NT2/D1 (cell line): ENCODE measurements around the gene GOT1.

Experiments
- DNase-seq: peaks from one replicate; pipeline ENCODE4 v3.0.0-alpha.2; 2011; ENCODE audit warnings: low read depth, low spot score
- H3K27me3 ChIP-seq: 2 replicates; pipeline ENCODE4 v1.6.0; 2011; ENCODE audit warnings: mild to moderate bottlenecking; ENCODE audit not compliant: insufficient read length, insufficient read depth
- H3K36me3 ChIP-seq: 2 replicates; pipeline ENCODE4 v1.6.1; 2011; ENCODE audit warnings: mild to moderate bottlenecking, low read length, mixed read lengths; ENCODE audit not compliant: insufficient read depth, insufficient read length
- H3K4me1 ChIP-seq: 2 replicates; pipeline ENCODE4 v1.5.1; 2011; ENCODE audit not compliant: insufficient read depth, insufficient read length
- H3K4me3 ChIP-seq: 2 replicates; pipeline ENCODE4 v1.5.1; 2011; ENCODE audit warnings: low read depth; ENCODE audit not compliant: insufficient read length
- H3K9ac ChIP-seq: 2 replicates; pipeline ENCODE4 v1.6.0; 2011; ENCODE audit warnings: low read depth; ENCODE audit not compliant: insufficient read length
- H3K9me3 ChIP-seq: 2 replicates; pipeline ENCODE4 v1.5.1; 2011; ENCODE audit warnings: mild to moderate bottlenecking, low read length; ENCODE audit not compliant: insufficient read depth
- SUZ12 ChIP-seq: IDR thresholded peaks from 2 replicates; pipeline ENCODE4 v1.6.1; 2011; ENCODE audit not compliant: insufficient read length, insufficient read depth; ENCODE audit errors: extremely low read depth
- YY1 ChIP-seq: IDR thresholded peaks from 2 replicates; pipeline ENCODE4 v1.6.1; 2011; ENCODE audit not compliant: insufficient read length, insufficient read depth
- ZNF274 ChIP-seq: IDR thresholded peaks from 2 replicates; pipeline ENCODE4 v1.6.1; 2011; ENCODE audit warnings: mild to moderate bottlenecking, low read depth, low read length

GOT1 gene

DNA sequence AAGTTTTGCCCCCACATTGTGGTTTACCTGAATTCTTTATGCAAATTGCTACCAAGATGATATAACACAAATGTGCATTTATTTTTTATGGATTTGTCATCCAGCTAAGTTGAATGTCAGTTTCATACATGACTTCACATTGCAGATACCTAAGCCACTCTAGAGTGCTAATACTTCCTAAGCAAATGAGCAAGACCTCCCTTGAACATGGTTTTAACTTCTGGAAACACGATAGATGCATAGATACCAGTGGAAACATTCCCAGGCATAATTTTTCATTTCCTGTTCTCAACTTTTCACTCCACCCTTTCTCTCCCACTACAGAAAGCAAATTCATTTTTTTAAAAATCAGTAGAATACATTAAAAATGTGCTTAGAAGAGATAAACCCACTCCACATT is 20.3 kb downstream of the GOT1 start:
- no peak for DNase-seq
- no peaks in the 10 kb centered on the region for H3K4me1 ChIP-seq

GRCh38 chr10:99406149-99406548 is 24.3 kb downstream of the GOT1 start:
- Histone ChIP-seq H3K9ac (no peak overlapping the region), H3K27me3 (no peaks in the 10 kb centered on the region), H3K4me3 (no peak overlapping the region), H3K4me1 (no peaks in the 10 kb centered on the region), H3K9me3 (no peaks in the 10 kb centered on the region), H3K36me3 (peaks cover 58% of the 10 kb centered on the region)
- DNase-seq, result no peak
- TF ChIP-seq ZNF274, result no peak
- no peak for TF ChIP-seq YY1
- no peak for TF ChIP-seq SUZ12

More for the DNA sequence above, 20.3 kb downstream of the GOT1 start:
- Histone ChIP-seq H3K36me3 (peaks cover 24% of the 10 kb centered on the region), H3K9me3 (no peaks in the 10 kb centered on the region), H3K9ac (no peak overlapping the region), H3K4me3 (no peak overlapping the region), H3K27me3 (no peaks in the 10 kb centered on the region)
- TF ChIP-seq YY1 (no peak), SUZ12 (no peak), ZNF274 (no peak)

- H3K36me3 ChIP-seq, result peaks cover 62% of the 10 kb centered on the region
- DNase-seq, result no peak
Measured at GRCh38 chr10:99403674-99404073, 26.8 kb downstream of the GOT1 start.

DNA sequence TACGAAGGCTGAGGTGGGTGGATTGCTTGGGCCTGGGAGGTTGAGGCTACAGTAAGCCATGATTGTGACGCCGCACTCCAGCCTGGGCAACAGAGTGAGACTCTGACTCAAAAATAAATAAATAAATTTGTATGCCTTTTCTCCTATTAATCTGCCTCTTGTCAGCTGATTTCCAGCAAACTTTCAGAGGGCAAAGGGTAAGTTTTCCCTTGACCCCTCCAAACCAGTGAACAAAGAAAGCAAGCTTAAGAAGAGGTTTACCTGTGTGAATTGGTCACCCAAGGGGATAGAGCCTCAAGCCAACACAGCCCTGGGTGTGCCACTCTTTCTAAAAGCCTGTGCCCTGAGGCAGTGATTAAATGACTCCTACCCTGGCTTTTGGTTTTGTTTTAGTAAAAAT is 30.8 kb downstream of the GOT1 start:
- Histone ChIP-seq H3K36me3 (peaks cover 53% of the 10 kb centered on the region), H3K9ac (no peak overlapping the region), H3K4me1 (peaks cover 1% of the 10 kb centered on the region), H3K9me3 (no peaks in the 10 kb centered on the region), H3K4me3 (no peak overlapping the region), H3K27me3 (no peaks in the 10 kb centered on the region)
- TF ChIP-seq YY1, result no peak
- no peak for TF ChIP-seq ZNF274
- TF ChIP-seq SUZ12, result no peak
- no peak for DNase-seq

More at GRCh38 chr10:99403674-99404073, 26.8 kb downstream of the GOT1 start:
- TF ChIP-seq ZNF274, result no peak
- Histone ChIP-seq H3K4me1 (peaks cover 1% of the 10 kb centered on the region), H3K9me3 (no peaks in the 10 kb centered on the region), H3K4me3 (no peak overlapping the region), H3K27me3 (no peaks in the 10 kb centered on the region), H3K9ac (no peak overlapping the region)

DNA sequence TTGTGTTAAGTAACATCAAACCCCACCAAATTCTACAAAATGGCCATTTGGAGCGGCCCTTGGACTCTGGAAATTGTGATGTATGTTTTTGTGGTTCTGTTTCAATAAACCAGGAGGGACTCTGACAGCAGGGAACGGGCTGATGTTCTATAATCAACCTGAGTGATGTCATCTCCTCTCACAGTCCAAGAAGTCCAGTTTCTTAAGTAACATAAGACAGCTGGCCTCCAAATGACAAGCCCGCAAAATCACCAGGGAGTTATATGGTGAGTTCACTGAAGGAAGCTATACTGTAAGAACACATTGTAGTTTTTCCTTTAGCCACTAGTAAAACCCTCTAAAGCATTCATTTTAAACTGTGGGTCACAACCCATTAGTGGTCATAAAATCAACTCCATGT is 34.0 kb downstream of the GOT1 start:
- Histone ChIP-seq H3K9ac (no peak overlapping the region), H3K4me1 (peaks cover 1% of the 10 kb centered on the region), H3K36me3 (peaks cover 26% of the 10 kb centered on the region), H3K27me3 (no peaks in the 10 kb centered on the region), H3K9me3 (no peaks in the 10 kb centered on the region), H3K4me3 (no peak overlapping the region)
- TF ChIP-seq SUZ12 (no peak), ZNF274 (no peak), YY1 (no peak)
- DNase-seq, result no peak

- Histone ChIP-seq H3K4me3 (no peak overlapping the region), H3K36me3 (peaks cover 23% of the 10 kb centered on the region), H3K4me1 (peaks cover 1% of the 10 kb centered on the region), H3K27me3 (no peaks in the 10 kb centered on the region), H3K9me3 (no peaks in the 10 kb centered on the region), H3K9ac (no peak overlapping the region)
- DNase-seq, result no peak
- TF ChIP-seq SUZ12 (no peak), YY1 (no peak), ZNF274 (no peak)
Measured at GRCh38 chr10:99395750-99396445, 34.5 kb downstream of the GOT1 start.

DNA sequence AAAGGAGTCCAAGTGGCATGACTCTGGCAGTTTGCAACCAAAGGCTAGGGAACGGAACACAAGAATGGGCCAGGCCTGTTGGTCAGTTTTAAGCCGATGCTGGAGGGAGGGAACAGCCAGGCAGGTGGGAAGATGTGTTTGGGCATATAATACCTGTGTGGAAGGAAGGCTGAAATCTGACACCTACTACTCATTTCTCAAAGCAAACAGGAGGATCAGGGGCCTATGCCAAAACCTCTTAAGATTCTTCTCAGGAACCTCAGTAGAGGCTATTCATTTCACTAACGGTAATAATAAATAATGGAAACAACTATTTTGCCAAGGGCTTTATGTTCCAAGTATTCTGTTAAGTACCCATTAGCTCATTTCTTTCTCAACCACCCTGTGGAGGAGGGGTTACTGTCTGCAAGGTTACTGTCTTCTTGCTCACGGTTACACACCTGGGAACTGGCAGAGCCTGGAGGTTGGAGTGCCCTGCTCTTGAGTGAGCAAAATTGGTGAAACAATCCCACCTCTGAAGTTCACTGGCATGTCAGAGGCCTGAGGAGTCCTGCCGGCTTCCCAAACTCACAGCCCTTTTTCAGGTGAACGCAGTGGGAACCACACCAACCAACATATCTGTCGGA is 35.5 kb downstream of the GOT1 start:
- no peaks in the 10 kb centered on the region for H3K27me3 ChIP-seq
- DNase-seq, result no peak

More for the DNA sequence above, 35.5 kb downstream of the GOT1 start:
- H3K9me3 ChIP-seq, result no peaks in the 10 kb centered on the region
- H3K4me3 ChIP-seq, result no peak overlapping the region
- H3K36me3 ChIP-seq, result peaks cover 19% of the 10 kb centered on the region
- no peak overlapping the region for H3K9ac ChIP-seq
- H3K4me1 ChIP-seq, result no peaks in the 10 kb centered on the region
- no peak for TF ChIP-seq YY1
- no peak for TF ChIP-seq ZNF274
- no peak for TF ChIP-seq SUZ12
